GM19438 (cell line): Measurements from ENCODE around the gene PIK3R4.

Experiments
- ATAC-seq: cut with Tn5 transposase; IDR thresholded peaks from one replicate; pipeline ENCODE4 v1.9.1; 2021; ENCODE audit warnings: low read depth; ENCODE audit not compliant: unreplicated experiment

Gene PIK3R4

DNA sequence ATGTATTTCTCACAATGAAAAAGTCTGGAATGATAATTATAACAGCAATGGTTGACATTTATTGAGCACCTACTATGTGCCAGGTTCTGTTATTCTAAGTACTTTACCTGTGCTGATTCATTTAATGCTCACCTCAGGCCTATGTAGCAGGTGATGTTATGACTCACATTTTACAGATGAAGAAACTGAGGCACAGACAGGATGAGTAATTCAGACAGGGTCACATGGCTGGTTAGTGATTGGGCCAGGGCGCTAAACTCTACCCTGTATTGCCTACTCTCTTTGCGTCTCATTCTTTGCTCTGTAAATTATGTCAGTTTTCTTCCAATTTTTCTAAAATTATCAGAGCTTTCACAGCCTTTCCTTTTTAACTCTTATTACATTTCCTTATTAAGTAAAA, 98.3 kb downstream of the PIK3R4 start:
- ATAC-seq: no peak

DNA sequence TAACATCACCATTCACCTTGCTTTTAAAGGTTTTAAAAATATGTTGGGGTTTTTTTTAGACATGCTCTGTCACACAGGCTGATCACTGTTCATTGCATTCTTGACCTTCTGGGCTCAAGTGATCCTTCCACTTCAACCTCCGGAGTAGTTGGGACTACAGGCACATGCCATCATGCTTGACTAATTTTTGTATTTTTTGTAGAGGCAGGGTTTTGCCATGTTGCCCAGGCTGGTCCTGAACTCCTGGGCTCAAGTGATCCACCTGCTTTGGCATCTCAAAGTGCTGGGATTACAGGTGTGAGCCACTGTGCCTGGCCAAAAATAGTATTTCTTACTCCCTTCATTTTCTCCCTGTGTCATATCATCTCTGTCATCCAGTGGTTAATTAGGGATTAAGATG, 101.4 kb downstream of the PIK3R4 start:
- no peak for ATAC-seq

DNA sequence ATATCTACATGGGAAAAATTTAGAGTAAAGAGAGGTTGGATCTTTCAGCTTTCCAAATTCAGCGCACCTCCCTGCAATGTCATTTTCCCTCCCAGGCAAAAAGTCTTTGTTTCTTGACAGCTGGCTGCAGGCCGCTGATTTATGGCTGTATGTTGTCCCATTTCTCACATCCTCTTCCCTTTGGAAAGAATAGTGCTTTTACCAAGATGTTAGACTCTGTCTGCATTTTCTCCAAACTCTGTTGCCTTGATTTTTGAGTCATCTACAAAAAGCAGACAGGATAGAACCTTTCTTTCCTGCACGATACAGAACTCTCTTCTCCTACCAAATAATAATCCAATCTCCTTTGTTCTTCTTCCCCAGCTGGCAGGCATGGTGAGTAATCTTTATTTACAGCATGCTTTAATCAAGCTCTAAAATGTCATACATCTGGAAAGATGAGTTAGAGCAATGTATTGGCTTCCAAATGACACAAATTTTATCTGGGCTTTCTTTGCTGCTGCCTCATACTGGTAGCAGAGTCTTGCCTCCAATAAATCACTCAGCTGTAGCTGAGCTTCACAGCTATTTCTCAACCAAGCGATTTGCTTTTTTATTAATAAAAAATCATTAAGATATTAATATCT, 101.9 kb downstream of the PIK3R4 start:
- no peak for ATAC-seq

DNA sequence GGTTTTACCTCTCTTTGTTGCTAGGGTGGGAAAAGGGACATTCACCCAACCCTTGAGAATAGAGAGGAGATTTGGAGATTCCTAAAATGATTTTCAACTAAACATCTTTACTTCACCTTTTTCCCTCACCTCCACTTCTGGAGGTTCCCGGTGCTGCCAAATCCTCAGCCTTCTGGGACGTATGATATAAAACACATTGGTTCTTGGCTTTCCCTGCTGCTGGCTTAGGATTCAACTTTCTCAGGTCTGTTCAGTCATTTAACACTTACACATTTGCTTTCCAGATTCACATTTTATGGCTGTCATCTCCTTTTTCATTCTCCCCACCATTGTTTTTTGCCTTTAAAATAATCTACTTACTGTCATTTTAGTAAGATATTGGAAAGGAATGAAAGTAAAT, 106.6 kb downstream of the PIK3R4 start:
- no peak for ATAC-seq

DNA sequence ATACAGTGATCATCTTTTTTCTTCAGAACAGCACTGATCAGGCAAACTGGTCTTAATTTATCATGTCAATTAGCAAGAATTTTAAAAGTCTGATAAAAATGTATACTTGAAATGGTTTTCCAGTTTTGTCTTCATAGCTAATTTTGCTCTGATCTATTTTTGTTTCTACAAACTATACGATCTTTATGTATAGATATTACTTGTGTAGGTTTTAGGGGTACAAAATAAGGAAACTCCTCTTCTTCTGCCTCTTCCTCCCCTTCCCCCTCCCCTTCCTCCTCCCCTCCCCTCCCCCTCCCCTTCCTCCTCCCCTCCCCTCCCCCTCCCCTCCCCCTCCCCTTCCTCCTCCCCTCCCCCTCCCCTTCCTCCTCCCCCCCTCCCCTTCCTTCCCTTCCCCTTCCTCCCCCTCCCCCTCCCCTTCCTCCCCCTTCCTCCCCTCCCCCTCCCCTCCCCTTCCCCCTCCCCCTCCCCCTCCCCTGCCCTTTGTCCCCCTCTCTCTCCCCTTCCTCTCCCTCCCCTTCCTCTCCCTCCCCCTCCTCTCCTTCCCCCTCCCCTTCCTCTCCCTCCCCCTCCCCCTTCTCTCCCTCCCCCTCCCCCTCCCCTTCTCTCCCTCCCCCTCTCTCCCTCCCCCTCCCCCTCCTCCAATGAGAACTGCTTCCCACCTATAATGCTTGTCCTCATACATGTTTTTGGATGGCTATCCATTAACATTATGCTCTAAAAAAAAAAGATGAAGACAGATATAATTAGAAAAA, 110.0 kb downstream of the PIK3R4 start:
- ATAC-seq: no peak

DNA sequence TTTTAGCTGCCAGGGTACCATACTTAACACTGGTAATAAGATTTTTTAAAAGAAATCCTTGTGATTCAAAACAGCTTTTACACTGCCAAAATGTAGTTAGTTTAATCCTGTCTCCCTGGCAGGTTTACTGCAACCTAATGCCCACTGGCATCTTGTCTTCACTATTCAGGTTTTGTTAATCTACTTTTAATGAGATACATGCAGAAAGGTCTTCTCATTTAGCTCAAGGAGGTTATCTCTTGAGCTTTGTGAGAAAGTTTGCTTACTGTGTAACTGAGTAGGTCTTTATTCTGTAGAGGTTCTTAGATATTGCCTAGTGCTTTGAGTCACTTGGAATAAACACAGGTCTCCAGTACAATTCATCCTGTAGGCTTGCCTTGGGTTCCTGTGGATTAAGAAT, 110.7 kb downstream of the PIK3R4 start:
- ATAC-seq: no peak

DNA sequence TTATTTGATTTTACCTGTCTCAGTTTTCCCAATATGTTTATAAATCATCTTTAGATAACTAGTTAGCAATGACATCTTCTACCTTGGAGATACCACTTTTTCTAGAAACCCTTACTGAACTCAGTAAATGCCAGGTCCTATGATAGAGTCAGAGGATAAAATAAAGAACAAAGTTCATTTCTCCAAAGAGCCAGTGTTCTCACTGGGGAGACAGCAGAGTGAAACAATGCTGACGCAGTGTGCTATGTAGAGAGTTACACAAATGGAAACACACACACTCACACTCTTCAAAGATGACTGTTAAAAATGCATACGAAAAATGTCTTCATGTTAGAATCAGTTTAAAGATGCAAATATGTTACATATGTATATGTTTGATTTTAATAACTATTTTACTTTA, 111.3 kb downstream of the PIK3R4 start:
- no peak for ATAC-seq
